SK-N-SH treated with all-trans-retinoic acid at 6 μM for 48 hours (cell line): ENCODE results near the gene TMEM30A.

ENCODE experiments used
- ATAC-seq: fragments of 200-7000 bp; cut with Tn5 transposase; 3 replicates; pipeline ENCODE4 v1.9.1; 2020; ENCODE audit warnings: mild to moderate bottlenecking, moderate library complexity
- BACH2 ChIP-seq: fragments of 250-450 bp; sonication (Bioruptor Pico); IDR thresholded peaks from 2 replicates; pipeline ENCODE4 v1.9.0; 2021; ENCODE audit warnings: mild to moderate bottlenecking, borderline replicate concordance
- CSDC2 ChIP-seq: fragments of 250-450 bp; sonication (Bioruptor Pico); IDR thresholded peaks from 2 replicates; pipeline ENCODE4 v1.5.0; 2020; ENCODE audit warnings: mild to moderate bottlenecking, moderate library complexity
- ESRRG ChIP-seq: fragments of 250-450 bp; sonication (Bioruptor Pico); IDR thresholded peaks from 2 replicates; pipeline ENCODE4 v1.6.1; 2021; ENCODE audit warnings: mild to moderate bottlenecking
- GLIS3 ChIP-seq: fragments of 250-450 bp; sonication (Bioruptor Pico); IDR thresholded peaks from 2 replicates; pipeline ENCODE4 v1.5.0; 2020; ENCODE audit warnings: mild to moderate bottlenecking, moderate library complexity
- ISL1 ChIP-seq: fragments of 250-450 bp; sonication (Bioruptor Pico); IDR thresholded peaks from 2 replicates; pipeline ENCODE4 v2.1.2; 2022; ENCODE audit warnings: mild to moderate bottlenecking, moderate library complexity
- OSR1 ChIP-seq: fragments of 250-450 bp; sonication (Bioruptor Pico); IDR thresholded peaks from 2 replicates; pipeline ENCODE4 v1.8.0; 2022; ENCODE audit warnings: moderate library complexity, mild to moderate bottlenecking, inconsistent platforms
- PPARA ChIP-seq: fragments of 250-450 bp; sonication (Bioruptor Pico); IDR thresholded peaks from 2 replicates; pipeline ENCODE4 v1.5.0; 2020; ENCODE audit warnings: mild to moderate bottlenecking, borderline replicate concordance
- TCF4 ChIP-seq: fragments of 250-450 bp; sonication (Bioruptor Pico); IDR thresholded peaks from 2 replicates; pipeline ENCODE4 v1.8.0; 2021; ENCODE audit warnings: mild to moderate bottlenecking, moderate library complexity, borderline replicate concordance
- TOX ChIP-seq: fragments of 250-450 bp; sonication (Bioruptor Pico); IDR thresholded peaks from 2 replicates; pipeline ENCODE4 v1.8.0; 2021; ENCODE audit warnings: mild to moderate bottlenecking, moderate library complexity, borderline replicate concordance
- ZC3H10 ChIP-seq: fragments of 250-450 bp; sonication (Bioruptor Pico); IDR thresholded peaks from 2 replicates; pipeline ENCODE4 v1.5.1; 2021; ENCODE audit warnings: mild to moderate bottlenecking, moderate library complexity
- ZFP30 ChIP-seq: fragments of 450-650 bp; formaldehyde crosslinking; IDR thresholded peaks from 2 replicates; pipeline ENCODE4 v1.5.0; 2022; ENCODE audit warnings: mild to moderate bottlenecking, moderate library complexity
- ZNF565 ChIP-seq: fragments of 450-650 bp; formaldehyde crosslinking; conservative IDR thresholded peaks from 2 replicates; pipeline ENCODE4 v1.5.0; 2020; ENCODE audit warnings: low read depth, mild to moderate bottlenecking, moderate library complexity
- ZNF8 ChIP-seq: fragments of 450-650 bp; formaldehyde crosslinking; IDR thresholded peaks from 2 replicates; pipeline ENCODE4 v1.5.0; 2020; ENCODE audit warnings: mild to moderate bottlenecking, moderate library complexity
- TF ChIP-seq, protein P1 (sequence below): fragments of 250-450 bp; sonication (Bioruptor Pico); IDR thresholded peaks from 2 replicates; pipeline ENCODE4 v1.5.1; 2020; ENCODE audit warnings: low read depth, mild to moderate bottlenecking, moderate library complexity
- TF ChIP-seq, protein P2 (sequence below): fragments of 250-450 bp; sonication (Bioruptor Pico); IDR thresholded peaks from 2 replicates; pipeline ENCODE4 v1.8.0; 2021; ENCODE audit warnings: low read depth, mild to moderate bottlenecking, moderate library complexity, borderline replicate concordance
- TF ChIP-seq, protein P3 (sequence below): fragments of 250-450 bp; sonication (Bioruptor Pico); IDR thresholded peaks from 2 replicates; pipeline ENCODE4 v1.5.1; 2021; ENCODE audit warnings: mild to moderate bottlenecking, moderate library complexity
- TF ChIP-seq, protein P4 (sequence below): fragments of 250-450 bp; sonication (Bioruptor Pico); IDR thresholded peaks from 2 replicates; pipeline ENCODE4 v1.5.0; 2020; ENCODE audit warnings: mild to moderate bottlenecking, moderate library complexity
- TF ChIP-seq, protein P5 (sequence below): fragments of 250-450 bp; sonication (Bioruptor Pico); IDR thresholded peaks from 2 replicates; pipeline ENCODE4 v1.8.0; 2020; ENCODE audit warnings: mild to moderate bottlenecking, moderate library complexity, borderline replicate concordance

Gene TMEM30A

DNA sequence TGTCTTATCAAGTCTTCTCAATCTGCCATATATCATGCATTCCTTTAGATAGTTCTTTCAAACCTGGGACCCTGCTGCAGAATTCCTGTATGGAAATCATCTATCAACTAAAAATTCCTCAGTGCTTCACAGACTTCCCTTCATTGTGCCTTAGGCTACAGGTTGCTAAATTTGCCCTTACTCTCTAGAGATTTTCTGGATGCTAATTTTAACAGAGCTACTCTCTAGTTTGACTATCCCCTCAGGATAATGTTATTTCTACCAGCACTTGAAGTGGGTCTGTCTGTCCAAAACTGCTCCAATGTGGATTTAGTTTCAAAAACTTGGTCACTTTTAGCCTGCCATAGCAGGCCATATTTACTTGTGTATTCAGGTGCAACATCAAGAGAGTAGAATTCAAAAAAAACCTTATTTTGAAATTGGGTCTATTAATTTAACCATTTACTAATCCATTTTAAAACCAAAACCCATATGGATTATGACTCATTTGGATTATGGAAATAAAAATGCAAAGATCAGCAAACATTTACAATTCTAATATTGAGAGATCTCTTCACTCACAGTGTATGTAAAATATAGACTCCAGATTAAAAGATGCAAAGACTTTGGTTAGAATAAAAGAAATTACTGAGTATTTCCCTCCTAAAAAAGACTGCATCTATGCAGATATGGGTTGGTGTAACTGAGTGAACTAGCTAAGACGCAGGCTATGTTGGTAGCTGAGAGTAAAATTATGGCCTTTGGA lies 27.1 kb downstream of the TMEM30A start:
- no peak for ATAC-seq
- 0 out of 2 replicates have a peak, but pooled peaks have one; percentile 23 for TF ChIP-seq ISL1 (CRISPR knock-in tag)
- TF ChIP-seq, protein P1, sequence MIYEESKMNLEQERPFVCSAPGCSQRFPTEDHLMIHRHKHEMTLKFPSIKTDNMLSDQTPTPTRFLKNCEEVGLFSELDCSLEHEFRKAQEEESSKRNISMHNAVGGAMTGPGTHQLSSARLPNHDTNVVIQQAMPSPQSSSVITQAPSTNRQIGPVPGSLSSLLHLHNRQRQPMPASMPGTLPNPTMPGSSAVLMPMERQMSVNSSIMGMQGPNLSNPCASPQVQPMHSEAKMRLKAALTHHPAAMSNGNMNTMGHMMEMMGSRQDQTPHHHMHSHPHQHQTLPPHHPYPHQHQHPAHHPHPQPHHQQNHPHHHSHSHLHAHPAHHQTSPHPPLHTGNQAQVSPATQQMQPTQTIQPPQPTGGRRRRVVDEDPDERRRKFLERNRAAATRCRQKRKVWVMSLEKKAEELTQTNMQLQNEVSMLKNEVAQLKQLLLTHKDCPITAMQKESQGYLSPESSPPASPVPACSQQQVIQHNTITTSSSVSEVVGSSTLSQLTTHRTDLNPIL (CRISPR knock-in tag), result no peak
- TF ChIP-seq, protein P2, sequence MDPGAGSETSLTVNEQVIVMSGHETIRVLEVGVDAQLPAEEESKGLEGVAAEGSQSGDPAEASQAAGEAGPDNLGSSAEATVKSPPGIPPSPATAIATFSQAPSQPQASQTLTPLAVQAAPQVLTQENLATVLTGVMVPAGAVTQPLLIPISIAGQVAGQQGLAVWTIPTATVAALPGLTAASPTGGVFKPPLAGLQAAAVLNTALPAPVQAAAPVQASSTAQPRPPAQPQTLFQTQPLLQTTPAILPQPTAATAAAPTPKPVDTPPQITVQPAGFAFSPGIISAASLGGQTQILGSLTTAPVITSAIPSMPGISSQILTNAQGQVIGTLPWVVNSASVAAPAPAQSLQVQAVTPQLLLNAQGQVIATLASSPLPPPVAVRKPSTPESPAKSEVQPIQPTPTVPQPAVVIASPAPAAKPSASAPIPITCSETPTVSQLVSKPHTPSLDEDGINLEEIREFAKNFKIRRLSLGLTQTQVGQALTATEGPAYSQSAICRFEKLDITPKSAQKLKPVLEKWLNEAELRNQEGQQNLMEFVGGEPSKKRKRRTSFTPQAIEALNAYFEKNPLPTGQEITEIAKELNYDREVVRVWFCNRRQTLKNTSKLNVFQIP, result no peak
- TF ChIP-seq, protein P3, sequence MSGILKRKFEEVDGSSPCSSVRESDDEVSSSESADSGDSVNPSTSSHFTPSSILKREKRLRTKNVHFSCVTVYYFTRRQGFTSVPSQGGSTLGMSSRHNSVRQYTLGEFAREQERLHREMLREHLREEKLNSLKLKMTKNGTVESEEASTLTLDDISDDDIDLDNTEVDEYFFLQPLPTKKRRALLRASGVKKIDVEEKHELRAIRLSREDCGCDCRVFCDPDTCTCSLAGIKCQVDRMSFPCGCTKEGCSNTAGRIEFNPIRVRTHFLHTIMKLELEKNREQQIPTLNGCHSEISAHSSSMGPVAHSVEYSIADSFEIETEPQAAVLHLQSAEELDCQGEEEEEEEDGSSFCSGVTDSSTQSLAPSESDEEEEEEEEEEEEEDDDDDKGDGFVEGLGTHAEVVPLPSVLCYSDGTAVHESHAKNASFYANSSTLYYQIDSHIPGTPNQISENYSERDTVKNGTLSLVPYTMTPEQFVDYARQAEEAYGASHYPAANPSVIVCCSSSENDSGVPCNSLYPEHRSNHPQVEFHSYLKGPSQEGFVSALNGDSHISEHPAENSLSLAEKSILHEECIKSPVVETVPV (CRISPR knock-in tag), result no peak

DNA sequence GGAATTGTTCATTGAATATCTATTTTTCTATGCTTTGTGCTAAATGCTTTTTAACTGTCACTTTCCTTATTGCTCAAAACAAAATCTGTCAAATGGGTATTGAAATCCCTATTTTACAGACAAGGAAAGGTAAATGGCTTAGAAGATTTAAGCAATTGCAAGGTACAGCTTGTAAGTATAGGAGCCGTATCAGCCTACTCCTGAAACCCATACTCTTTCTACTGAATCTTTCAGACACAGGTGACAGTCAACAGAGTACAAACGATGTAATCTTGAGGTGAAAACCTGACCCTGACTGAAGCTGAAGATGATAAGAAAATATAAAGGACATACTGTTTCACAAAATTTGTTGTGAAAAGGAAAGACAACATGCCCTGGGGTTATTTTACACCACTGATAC lies 34.0 kb downstream of the TMEM30A start:
- no peak for TF ChIP-seq ZC3H10
- TF ChIP-seq, protein P1 (CRISPR knock-in tag), result no peak
- TF ChIP-seq, protein P4, sequence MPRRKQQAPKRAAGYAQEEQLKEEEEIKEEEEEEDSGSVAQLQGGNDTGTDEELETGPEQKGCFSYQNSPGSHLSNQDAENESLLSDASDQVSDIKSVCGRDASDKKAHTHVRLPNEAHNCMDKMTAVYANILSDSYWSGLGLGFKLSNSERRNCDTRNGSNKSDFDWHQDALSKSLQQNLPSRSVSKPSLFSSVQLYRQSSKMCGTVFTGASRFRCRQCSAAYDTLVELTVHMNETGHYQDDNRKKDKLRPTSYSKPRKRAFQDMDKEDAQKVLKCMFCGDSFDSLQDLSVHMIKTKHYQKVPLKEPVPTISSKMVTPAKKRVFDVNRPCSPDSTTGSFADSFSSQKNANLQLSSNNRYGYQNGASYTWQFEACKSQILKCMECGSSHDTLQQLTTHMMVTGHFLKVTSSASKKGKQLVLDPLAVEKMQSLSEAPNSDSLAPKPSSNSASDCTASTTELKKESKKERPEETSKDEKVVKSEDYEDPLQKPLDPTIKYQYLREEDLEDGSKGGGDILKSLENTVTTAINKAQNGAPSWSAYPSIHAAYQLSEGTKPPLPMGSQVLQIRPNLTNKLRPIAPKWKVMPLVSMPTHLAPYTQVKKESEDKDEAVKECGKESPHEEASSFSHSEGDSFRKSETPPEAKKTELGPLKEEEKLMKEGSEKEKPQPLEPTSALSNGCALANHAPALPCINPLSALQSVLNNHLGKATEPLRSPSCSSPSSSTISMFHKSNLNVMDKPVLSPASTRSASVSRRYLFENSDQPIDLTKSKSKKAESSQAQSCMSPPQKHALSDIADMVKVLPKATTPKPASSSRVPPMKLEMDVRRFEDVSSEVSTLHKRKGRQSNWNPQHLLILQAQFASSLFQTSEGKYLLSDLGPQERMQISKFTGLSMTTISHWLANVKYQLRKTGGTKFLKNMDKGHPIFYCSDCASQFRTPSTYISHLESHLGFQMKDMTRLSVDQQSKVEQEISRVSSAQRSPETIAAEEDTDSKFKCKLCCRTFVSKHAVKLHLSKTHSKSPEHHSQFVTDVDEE (CRISPR knock-in tag), result no peak
- TF ChIP-seq CSDC2, result no peak
- TF ChIP-seq, protein P5, sequence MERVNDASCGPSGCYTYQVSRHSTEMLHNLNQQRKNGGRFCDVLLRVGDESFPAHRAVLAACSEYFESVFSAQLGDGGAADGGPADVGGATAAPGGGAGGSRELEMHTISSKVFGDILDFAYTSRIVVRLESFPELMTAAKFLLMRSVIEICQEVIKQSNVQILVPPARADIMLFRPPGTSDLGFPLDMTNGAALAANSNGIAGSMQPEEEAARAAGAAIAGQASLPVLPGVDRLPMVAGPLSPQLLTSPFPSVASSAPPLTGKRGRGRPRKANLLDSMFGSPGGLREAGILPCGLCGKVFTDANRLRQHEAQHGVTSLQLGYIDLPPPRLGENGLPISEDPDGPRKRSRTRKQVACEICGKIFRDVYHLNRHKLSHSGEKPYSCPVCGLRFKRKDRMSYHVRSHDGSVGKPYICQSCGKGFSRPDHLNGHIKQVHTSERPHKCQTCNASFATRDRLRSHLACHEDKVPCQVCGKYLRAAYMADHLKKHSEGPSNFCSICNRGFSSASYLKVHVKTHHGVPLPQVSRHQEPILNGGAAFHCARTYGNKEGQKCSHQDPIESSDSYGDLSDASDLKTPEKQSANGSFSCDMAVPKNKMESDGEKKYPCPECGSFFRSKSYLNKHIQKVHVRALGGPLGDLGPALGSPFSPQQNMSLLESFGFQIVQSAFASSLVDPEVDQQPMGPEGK, result no peak
- no peak for TF ChIP-seq PPARA
- TF ChIP-seq TOX (CRISPR knock-in tag), result no peak
- no peak for TF ChIP-seq ZNF565 (CRISPR knock-in tag)
- TF ChIP-seq, protein P3 (CRISPR knock-in tag), result no peak
- no peak for TF ChIP-seq BACH2
- TF ChIP-seq TCF4 (CRISPR knock-in tag), result no peak
- no peak for TF ChIP-seq ISL1 (CRISPR knock-in tag)
- no peak for TF ChIP-seq ESRRG
- no peak for TF ChIP-seq ZFP30 (CRISPR knock-in tag)
- no peak for TF ChIP-seq ZNF8 (CRISPR knock-in tag)
- no peak for TF ChIP-seq GLIS3 (CRISPR knock-in tag)
- no peak for TF ChIP-seq OSR1
- ATAC-seq, result no peak
